T-helper 1 cell treated with Interleukin-12 subunit alpha and Interleukin-12 subunit beta and Interleukin-4 antibody, amounts not matched to agents 30 μg/mL and 1 μg/mL, for 36 hours (primary cell): Measurements from ENCODE around the gene SLC22A3.
"Not testable (repeated sequence)": the region's sequence is repeated elsewhere in the genome, so short reads cannot be mapped to it uniquely, and the experiment has no call there.

ENCODE experiments used
- H3K27ac Mint-ChIP-seq: one replicate; pipeline ENCODE4 v1.8.0; 2021; ENCODE audit warnings: mild to moderate bottlenecking, mixed read lengths
- H3K27me3 Mint-ChIP-seq: one replicate; pipeline ENCODE4 v1.8.0; 2021; ENCODE audit warnings: low read depth, mixed read lengths
- H3K36me3 Mint-ChIP-seq: one replicate; pipeline ENCODE4 v1.8.0; 2021; ENCODE audit warnings: low read depth, mixed read lengths
- H3K4me1 Mint-ChIP-seq: one replicate; pipeline ENCODE4 v1.8.0; 2021; ENCODE audit warnings: low read depth, mixed read lengths
- H3K4me3 Mint-ChIP-seq: one replicate; pipeline ENCODE4 v1.8.0; 2021; ENCODE audit warnings: mild to moderate bottlenecking, moderate library complexity, mixed read lengths
- H3K9me3 Mint-ChIP-seq: one replicate; pipeline ENCODE4 v1.8.0; 2021; ENCODE audit warnings: mixed read lengths

SLC22A3 gene

DNA sequence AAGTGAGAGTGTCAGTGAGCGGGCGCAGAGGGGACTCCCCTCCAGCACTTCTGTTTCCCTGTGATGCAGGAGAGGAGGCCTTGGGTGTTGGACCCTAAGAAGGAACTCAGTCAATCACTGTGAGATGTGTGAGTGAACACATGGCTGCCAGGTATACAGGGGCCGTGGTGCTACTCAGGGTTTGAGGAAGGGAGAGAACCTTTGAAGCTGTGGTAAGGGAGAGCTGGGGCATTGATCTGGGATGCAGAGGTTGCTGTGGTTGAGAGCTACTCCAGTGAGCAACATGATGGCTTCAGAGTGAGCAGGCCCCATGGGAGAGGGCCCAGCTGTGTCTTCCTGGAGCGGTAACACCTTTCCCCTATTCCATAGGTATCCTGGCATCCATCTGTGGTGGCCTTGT lies 99.2 kb downstream of the SLC22A3 start:
- H3K4me3 Mint-ChIP-seq: no peak overlapping the region
- no peaks in the 10 kb centered on the region for H3K4me1 Mint-ChIP-seq
- H3K9me3 Mint-ChIP-seq: no peaks in the 10 kb centered on the region
- no peak overlapping the region for H3K27ac Mint-ChIP-seq
- H3K36me3 Mint-ChIP-seq: no peaks in the 10 kb centered on the region
- peaks cover 48% of the 10 kb centered on the region for H3K27me3 Mint-ChIP-seq

DNA sequence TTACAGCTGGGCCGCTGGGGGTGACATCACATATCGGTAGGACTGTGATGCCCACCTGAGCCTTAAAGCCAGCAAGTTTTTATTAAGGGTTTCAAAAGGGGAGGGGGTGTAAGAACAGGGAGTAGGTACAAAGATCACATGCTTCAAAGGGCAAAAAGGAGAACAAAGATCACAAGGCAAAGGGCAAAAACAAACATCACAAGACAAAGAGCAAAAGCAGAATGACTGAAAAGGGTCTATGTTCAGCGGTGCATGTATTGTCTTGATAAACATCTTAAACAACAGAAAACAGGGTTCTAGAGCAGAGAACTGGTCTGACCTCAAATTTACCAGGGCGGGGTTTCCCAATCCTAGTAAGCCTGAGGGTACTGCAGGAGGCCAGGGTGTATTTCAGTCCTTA lies 101.6 kb downstream of the SLC22A3 start:
- not testable (repeated sequence) for H3K4me1 Mint-ChIP-seq, H3K36me3 Mint-ChIP-seq, H3K9me3 Mint-ChIP-seq, H3K4me3 Mint-ChIP-seq, H3K27ac Mint-ChIP-seq
- peaks cover 59% of the 10 kb centered on the region for H3K27me3 Mint-ChIP-seq

DNA sequence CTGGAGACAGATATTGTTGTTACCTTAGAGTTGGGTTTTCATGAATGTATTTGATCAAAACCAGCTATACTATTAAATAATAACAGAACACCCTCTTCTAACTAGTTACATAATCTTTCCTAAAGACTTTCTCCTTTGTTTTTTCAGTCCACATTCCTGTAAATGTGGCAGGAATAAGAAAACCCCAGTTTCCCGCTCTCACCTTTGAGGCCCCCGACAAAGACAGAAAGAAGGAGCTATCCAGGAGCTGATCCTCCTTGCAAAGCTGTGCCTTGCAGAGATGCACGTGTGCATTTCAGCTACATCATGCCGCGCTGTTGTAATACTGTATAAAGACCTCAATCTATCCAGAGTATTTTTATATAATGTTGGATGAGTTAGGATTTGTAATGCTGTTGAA lies 102.7 kb downstream of the SLC22A3 start:
- Mint-ChIP-seq H3K4me1 (no peaks in the 10 kb centered on the region), H3K4me3 (no peak overlapping the region)

DNA sequence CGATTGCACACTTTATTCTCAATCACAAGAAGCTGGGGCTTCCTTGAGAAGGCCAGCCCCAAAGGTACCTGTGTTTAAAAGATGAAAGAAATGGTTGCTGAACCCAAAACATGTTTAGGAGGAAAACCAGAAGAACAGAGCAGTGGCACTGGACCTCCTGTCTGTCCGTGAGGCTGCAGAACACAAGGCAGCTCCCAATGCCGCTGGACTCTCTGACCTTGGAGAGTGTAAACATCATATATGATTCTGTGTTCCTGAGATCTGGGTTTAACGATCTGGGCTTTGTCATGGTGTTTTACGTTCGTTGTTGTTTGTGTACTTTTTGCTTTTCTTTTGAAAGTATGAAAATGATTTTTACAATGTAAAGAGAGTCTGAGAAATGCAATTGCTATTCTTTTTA lies 106.1 kb downstream of the SLC22A3 start:
- H3K27me3 Mint-ChIP-seq: peaks cover 47% of the 10 kb centered on the region
- H3K27ac Mint-ChIP-seq: no peak overlapping the region
- no peaks in the 10 kb centered on the region for H3K9me3 Mint-ChIP-seq
- H3K36me3 Mint-ChIP-seq: peaks cover 6% of the 10 kb centered on the region
- peaks cover 15% of the 10 kb centered on the region for H3K4me1 Mint-ChIP-seq
- no peak overlapping the region for H3K4me3 Mint-ChIP-seq

More for the DNA sequence above, 102.7 kb downstream of the SLC22A3 start:
- peaks cover 1% of the 10 kb centered on the region for H3K36me3 Mint-ChIP-seq
- no peak overlapping the region for H3K27ac Mint-ChIP-seq
- H3K9me3 Mint-ChIP-seq: no peaks in the 10 kb centered on the region
- peaks cover 63% of the 10 kb centered on the region for H3K27me3 Mint-ChIP-seq

DNA sequence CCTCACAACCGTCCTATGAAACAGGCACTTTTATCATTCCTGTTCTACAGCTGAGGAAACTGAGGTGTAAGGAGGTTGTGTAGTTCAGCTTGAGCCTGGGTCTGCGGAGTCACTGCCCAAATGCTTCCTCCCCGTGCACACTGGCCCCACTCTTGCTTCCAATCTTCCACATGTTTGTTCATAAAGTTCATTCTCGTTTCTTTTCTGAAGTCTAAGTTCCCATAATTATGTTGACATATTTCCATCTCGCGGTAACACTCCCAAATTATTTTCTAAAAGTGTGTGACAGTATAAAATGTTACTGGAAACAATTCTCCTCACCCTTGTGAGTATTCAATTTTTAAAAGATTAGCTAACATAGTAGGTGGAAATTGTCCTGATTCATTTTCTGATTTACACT lies 106.9 kb downstream of the SLC22A3 start:
- H3K27me3 Mint-ChIP-seq: peaks cover 46% of the 10 kb centered on the region
- H3K27ac Mint-ChIP-seq: no peak overlapping the region
- H3K9me3 Mint-ChIP-seq: no peaks in the 10 kb centered on the region
- H3K4me3 Mint-ChIP-seq: no peak overlapping the region
- peaks cover 13% of the 10 kb centered on the region for H3K36me3 Mint-ChIP-seq
- peaks cover 23% of the 10 kb centered on the region for H3K4me1 Mint-ChIP-seq

DNA sequence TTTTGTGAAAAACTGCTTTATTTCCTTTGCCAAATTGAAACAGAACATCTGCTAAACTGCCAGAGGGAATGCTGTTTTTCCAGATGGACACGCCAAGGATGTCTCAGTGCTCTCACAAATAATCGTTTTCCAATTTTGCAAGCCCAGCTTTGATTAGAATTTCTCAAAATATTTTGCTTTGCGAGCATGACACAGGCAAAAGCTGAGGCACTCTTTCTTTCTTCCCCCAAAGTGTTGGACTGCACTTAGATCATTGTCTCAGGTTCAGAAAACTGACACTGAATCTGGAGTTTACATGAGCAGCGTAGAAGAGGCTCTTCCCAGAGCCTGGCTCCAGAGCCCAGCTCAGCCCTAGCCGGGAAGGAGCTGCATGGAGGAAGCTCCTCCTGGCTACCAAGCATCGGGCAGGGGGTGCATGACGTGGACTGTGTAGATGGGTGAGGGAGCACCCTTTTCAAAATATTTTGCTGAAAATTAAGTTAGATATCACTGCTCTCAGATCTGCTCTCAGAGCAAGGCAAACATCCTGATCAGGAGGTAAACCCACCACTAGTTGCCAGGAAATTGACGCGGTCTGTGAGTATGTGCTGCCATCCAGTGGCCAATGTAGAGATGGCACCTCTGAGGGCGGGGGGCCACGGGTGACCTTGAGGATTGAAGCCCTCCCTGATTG lies 107.5 kb downstream of the SLC22A3 start:
- Mint-ChIP-seq H3K27ac (no peak overlapping the region), H3K36me3 (peaks cover 13% of the 10 kb centered on the region), H3K9me3 (no peaks in the 10 kb centered on the region), H3K4me3 (no peak overlapping the region), H3K4me1 (peaks cover 29% of the 10 kb centered on the region), H3K27me3 (peaks cover 45% of the 10 kb centered on the region)

DNA sequence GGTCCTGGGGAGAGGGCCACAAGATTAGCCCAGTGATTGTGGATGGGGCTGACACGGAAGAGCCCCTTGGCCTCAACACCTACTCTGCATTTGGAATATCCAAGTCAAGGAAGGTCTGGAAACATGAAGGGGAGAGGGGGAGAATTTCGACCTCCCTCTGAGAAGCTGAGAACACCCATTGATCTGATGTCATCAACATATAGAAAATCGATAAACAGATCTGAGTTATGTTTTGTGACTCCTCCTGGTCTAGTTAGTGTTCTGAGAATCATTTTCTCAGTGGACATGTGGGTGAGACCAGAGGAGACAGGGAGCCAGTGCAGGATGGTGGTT lies 108.0 kb downstream of the SLC22A3 start:
- Mint-ChIP-seq H3K27ac (no peak overlapping the region), H3K4me1 (peaks cover 33% of the 10 kb centered on the region), H3K4me3 (no peak overlapping the region), H3K9me3 (no peaks in the 10 kb centered on the region), H3K36me3 (peaks cover 16% of the 10 kb centered on the region), H3K27me3 (peaks cover 40% of the 10 kb centered on the region)

DNA sequence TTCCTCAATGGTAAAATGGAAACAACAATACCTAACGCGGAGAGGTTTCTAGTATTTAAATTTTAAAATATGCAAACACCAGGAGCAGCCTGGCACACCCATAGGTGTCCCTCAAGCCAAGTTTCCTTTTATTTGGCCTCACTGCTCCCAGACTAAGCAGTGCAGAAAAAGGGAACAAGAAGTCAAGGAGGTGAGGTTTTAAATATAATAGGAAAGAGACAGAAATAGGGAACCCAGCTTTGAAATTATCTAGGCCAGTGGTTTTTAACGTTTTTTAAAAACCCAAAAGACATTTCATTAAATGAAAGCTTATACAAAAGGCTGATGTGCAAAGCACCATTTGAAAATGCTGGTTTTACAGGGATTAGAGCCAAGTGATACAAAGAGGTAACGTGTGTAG lies 109.6 kb downstream of the SLC22A3 start:
- H3K4me1 Mint-ChIP-seq: peaks cover 44% of the 10 kb centered on the region
- peaks cover 21% of the 10 kb centered on the region for H3K36me3 Mint-ChIP-seq
- no peak overlapping the region for H3K27ac Mint-ChIP-seq
- peaks cover 3% of the 10 kb centered on the region for H3K9me3 Mint-ChIP-seq
- no peak overlapping the region for H3K4me3 Mint-ChIP-seq
- H3K27me3 Mint-ChIP-seq: peaks cover 28% of the 10 kb centered on the region

DNA sequence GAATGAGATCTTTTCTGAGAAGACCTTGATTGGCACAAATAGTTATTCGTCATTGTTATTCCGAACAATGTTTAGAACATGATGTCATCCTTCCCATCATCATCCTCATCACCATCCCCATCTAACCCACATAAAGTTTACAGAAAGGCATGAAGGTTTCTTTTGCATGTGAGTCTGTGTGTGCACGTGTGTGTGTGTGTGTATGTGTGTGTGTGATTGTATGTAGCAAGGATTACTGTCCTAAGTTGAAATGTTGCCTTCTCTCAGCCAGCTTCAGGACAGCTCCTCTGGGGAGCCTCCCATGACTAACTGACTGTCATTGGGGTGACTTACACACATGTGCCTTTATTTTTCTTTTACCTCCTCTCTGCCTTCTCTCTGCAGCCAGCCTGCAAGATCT lies 113.5 kb downstream of the SLC22A3 start:
- H3K4me1 Mint-ChIP-seq: peaks cover 62% of the 10 kb centered on the region
- peak overlapping the region; percentile 83 for H3K27ac Mint-ChIP-seq
- H3K27me3 Mint-ChIP-seq: peaks cover 10% of the 10 kb centered on the region
- peak overlapping the region; percentile 46 for H3K4me3 Mint-ChIP-seq
- peaks cover 34% of the 10 kb centered on the region for H3K36me3 Mint-ChIP-seq
- peaks cover 13% of the 10 kb centered on the region for H3K9me3 Mint-ChIP-seq

DNA sequence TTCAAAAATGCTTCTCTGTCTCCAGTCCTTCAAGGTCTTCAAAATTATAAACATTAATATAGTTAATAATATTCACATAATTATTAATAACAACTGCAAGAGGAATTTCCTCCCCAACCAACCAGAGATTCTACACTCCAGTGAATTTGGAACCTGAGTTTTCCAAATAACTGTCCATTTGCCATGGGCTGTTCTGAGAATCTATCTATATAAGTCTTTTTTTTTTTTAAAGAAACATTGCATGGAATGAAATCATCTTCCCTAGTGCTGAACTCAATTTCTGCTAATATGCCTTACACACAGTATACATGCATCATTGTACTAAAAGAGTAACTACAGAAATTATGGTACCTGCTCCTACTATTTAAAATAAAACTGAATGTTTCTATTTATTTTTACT lies 113.9 kb downstream of the SLC22A3 start:
- Mint-ChIP-seq H3K4me3 (no peak overlapping the region), H3K9me3 (peaks cover 13% of the 10 kb centered on the region), H3K36me3 (peaks cover 37% of the 10 kb centered on the region), H3K27ac (peak overlapping the region; percentile 83), H3K4me1 (peaks cover 62% of the 10 kb centered on the region), H3K27me3 (peaks cover 13% of the 10 kb centered on the region)

DNA sequence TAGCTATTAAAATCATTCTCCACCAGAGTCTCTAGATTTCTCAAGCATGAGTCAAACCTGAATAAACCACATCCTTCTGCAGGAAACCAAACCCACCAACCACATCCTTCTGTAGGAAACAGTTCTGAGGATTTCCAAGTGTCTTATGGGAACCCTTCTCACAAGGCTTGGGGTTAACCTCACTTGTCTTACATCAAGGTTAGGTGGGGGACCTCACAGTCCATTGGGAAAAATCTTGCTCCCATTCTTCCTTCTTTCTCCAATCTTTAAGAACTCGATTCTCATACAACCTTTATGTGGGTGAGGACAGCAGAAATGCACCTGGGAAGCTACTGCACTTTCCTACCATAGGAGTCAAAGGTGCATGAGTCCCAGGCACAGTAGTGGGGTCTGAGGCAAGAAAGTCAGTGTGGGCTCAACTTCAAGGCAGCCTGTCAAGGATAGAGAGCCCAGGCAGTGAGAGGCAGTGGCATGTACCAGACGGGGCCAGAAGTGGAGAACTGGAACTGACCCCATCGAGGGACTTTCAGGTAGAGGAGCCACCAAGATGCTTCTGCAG lies 114.5 kb downstream of the SLC22A3 start:
- peaks cover 36% of the 10 kb centered on the region for H3K36me3 Mint-ChIP-seq
- peaks cover 13% of the 10 kb centered on the region for H3K27me3 Mint-ChIP-seq
- H3K4me3 Mint-ChIP-seq: peak overlapping the region; percentile 61
- peaks cover 13% of the 10 kb centered on the region for H3K9me3 Mint-ChIP-seq
- H3K27ac Mint-ChIP-seq: peak overlapping the region; percentile 83
- H3K4me1 Mint-ChIP-seq: peaks cover 60% of the 10 kb centered on the region

DNA sequence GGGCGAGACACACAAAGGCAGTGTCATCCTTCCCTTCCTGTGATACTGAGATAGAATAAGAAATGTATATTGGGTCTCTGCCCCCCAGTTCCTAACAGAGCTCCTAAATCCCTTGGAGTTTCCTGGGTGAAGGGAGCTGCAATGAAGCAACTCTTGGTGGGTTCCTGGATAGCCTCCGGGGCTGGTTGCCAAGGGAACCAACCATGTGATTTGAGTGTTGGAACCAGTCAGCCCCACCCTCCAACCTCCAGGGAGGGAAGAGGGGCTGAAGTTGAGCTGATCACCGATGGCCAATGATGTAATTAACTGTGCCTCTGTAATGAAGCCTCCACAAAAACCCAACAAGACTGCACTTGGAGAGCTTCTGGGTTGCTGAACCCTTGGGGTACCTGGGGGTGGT lies 116.6 kb downstream of the SLC22A3 start:
- peaks cover 47% of the 10 kb centered on the region for H3K4me1 Mint-ChIP-seq
- H3K27me3 Mint-ChIP-seq: peaks cover 25% of the 10 kb centered on the region
- no peak overlapping the region for H3K4me3 Mint-ChIP-seq

DNA sequence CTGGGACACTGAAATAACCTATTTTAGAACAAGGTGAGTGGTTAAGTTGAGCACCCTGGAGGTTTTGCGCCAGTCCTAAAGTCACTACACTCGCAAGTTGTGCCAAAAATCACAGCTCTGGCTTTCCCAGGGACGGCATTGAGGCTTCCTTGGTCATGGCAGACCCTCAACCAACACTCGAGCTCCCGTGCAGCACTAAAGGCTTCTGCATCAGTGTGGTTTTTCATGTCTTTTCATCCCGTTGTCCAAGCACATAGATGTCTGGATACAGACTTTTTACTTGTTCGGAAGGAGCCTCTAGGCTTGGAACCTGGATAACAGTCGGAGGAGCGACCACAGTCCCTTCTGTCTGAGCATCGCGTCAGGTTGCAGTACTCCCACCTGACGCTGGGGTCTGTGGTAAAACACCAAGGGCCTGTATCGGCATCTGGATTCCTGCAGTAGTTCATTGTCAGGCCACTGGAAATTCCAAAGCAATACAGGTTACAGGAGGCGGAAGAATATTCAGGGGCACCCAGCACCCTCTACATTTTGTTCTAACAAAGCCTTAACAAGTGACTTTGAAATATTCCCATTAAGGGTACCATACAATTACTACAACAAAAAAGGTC lies 119.2 kb downstream of the SLC22A3 start:
- not testable (repeated sequence) for H3K27ac Mint-ChIP-seq, H3K4me3 Mint-ChIP-seq
- Mint-ChIP-seq H3K36me3 (peaks cover 28% of the 10 kb centered on the region), H3K9me3 (peaks cover 13% of the 10 kb centered on the region), H3K27me3 (peaks cover 38% of the 10 kb centered on the region), H3K4me1 (peaks cover 40% of the 10 kb centered on the region)

More for the DNA sequence above, 116.6 kb downstream of the SLC22A3 start:
- peaks cover 13% of the 10 kb centered on the region for H3K9me3 Mint-ChIP-seq
- peaks cover 31% of the 10 kb centered on the region for H3K36me3 Mint-ChIP-seq
- no peak overlapping the region for H3K27ac Mint-ChIP-seq

DNA sequence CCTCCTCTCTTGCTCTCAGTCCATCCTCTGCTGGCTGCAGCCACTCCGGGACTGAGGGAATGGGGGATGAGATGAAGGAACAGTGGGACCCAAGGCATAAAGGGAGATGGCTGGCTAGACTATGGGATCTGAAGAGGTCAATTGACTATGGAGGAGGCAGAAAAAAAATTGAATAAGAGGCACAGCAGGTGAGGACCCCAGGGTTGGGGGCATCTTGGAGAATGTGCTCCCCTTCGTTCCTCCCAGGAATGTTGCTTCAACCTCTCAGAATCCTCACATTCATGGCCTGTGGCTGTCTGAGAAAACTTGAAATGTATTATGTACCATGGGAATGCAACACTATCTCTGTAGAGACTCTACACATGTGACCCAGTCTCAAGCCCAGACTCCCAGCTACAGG lies 121.0 kb downstream of the SLC22A3 start:
- Mint-ChIP-seq H3K27me3 (peaks cover 42% of the 10 kb centered on the region), H3K36me3 (peaks cover 18% of the 10 kb centered on the region), H3K4me1 (peaks cover 25% of the 10 kb centered on the region), H3K9me3 (peaks cover 4% of the 10 kb centered on the region), H3K4me3 (no peak overlapping the region), H3K27ac (no peak overlapping the region)

DNA sequence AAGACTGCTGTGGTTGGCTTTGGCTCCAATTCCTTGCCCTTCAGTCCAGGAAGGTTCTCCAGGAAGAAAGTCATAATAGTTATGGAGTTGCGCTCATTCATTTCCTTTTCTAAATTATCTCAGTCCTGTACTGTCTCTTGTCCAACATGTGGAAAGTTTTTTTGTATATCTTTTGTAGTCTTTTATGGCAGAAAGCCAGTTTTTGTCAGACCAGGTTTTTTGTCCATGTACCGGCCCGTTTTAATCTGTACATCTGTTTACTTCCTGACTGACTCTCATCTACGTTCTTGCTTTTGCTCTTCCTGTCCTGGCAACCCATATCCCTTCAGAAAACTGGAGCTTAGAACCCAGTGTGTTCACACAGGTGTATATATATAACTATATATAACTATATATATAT lies 127.9 kb downstream of the SLC22A3 start:
- H3K36me3 Mint-ChIP-seq: peaks cover 12% of the 10 kb centered on the region
- peaks cover 10% of the 10 kb centered on the region for H3K4me1 Mint-ChIP-seq
- H3K27ac Mint-ChIP-seq: peak overlapping the region; percentile 49
- not testable (repeated sequence) for H3K9me3 Mint-ChIP-seq
- peaks cover 30% of the 10 kb centered on the region for H3K27me3 Mint-ChIP-seq
- H3K4me3 Mint-ChIP-seq: peak overlapping the region; percentile 72
